ENCODE results near the gene SPON2. TPM values are rescaled to one million over a fixed set of nuclear protein-coding genes. Genes with fewer than 3 reads are reported as not detected.

The SPON2 gene
- total and polyA plus RNA-seq, 2 donors from 2014 or later = 16.7 to 116 TPM

DNA sequence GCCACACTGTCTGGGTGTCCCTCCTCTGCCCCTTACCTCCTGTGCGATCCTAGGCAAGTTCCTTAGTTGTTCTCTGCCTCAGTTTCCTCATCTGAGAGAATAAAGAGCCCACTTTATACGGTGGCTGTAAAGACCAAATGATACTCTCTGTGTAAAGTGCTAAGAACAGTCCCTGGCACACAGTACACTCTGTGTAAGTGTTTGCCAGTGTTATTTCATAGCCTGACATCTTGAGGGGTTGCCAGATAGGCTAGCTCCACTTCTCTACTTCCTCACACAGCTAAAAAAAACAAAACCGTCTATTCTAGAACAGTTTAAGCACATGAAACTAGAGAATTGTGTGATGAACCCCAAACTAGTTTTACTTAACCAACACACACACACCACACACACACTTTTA, 17.1 kb downstream of the SPON2 start:
- DNase-seq (no peak), FAIRE-seq (no peak)
- Histone ChIP-seq H3K9me3 (ENCODE audit: control insufficient read depth in 2 of 3, insufficient read depth in 1 of 3, low read length in 3 of 3) (peaks cover 0 to 15% (median 0%) of the 10 kb centered on the region in 3 donors), H3K27ac (ENCODE audit: low read depth in 2 of 2, low read length in 2 of 2) (no peak overlapping the region), H3K4me3 (ENCODE audit: low read length in 3 of 3) (no peak overlapping the region), H3K27me3 (ENCODE audit: control insufficient read depth, insufficient read depth, low read length) (no peaks in the 10 kb centered on the region), H3K36me3 (ENCODE audit: control insufficient read depth in 2 of 3, insufficient read depth in 3 of 3, low read length in 3 of 3) (no peaks in the 10 kb centered on the region), H3K9ac (ENCODE audit: low read length in 3 of 3) (no peak overlapping the region), H3K4me1 (ENCODE audit: control insufficient read depth in 2 of 3, insufficient read depth in 2 of 3, low read depth in 1 of 3, low read length in 3 of 3) (peaks cover 0 to 5% (median 0%) of the 10 kb centered on the region in 3 donors)
- intact Hi-C loops (cut with DNase I) = no loop called here
- TF ChIP-seq, protein P1, sequence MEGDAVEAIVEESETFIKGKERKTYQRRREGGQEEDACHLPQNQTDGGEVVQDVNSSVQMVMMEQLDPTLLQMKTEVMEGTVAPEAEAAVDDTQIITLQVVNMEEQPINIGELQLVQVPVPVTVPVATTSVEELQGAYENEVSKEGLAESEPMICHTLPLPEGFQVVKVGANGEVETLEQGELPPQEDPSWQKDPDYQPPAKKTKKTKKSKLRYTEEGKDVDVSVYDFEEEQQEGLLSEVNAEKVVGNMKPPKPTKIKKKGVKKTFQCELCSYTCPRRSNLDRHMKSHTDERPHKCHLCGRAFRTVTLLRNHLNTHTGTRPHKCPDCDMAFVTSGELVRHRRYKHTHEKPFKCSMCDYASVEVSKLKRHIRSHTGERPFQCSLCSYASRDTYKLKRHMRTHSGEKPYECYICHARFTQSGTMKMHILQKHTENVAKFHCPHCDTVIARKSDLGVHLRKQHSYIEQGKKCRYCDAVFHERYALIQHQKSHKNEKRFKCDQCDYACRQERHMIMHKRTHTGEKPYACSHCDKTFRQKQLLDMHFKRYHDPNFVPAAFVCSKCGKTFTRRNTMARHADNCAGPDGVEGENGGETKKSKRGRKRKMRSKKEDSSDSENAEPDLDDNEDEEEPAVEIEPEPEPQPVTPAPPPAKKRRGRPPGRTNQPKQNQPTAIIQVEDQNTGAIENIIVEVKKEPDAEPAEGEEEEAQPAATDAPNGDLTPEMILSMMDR (IDR thresholded peaks at IDR 0.05; ENCODE audit: borderline replicate concordance, extremely low read depth, insufficient read depth) = no peak

DNA sequence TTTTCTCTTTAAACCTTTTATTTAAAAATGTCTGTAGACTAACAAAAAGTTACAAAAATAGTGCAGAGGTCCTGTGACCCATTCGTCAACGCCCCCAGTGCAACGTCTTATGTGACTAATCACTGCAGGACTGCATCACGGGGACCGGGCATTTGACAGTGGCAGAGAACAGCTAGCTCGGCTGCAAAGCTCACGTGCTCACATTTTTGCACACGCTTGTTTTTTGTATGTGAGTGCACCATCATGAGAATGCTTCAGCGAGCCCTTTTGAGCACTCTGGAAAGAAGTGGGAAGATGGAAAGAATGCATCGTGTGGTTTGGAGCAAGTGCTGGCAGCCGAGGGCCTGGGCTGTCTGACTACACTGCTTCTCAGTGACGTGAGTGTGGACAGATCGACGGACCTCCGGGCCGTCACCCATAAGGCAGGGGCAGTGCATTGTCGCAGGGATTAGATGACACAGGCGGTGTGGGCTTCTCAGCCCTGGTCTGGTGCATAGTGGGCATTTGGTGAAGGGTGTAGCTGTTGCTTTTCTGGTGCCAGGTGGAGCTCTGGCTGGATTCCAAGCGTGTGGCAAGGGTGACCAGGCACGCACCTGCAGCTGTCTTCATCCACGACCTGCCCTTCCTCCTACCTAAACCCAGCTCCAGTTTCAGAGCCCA, 17.7 kb downstream of the SPON2 start:
- Histone ChIP-seq H3K9me3 (ENCODE audit: control insufficient read depth in 2 of 3, insufficient read depth in 1 of 3, low read length in 3 of 3) (peaks cover 0 to 15% (median 0%) of the 10 kb centered on the region in 3 donors), H3K36me3 (ENCODE audit: control insufficient read depth in 2 of 3, insufficient read depth in 3 of 3, low read length in 3 of 3) (no peaks in the 10 kb centered on the region), H3K4me3 (ENCODE audit: low read length in 3 of 3) (no peak overlapping the region), H3K4me1 (ENCODE audit: control insufficient read depth in 2 of 3, insufficient read depth in 2 of 3, low read depth in 1 of 3, low read length in 3 of 3) (peaks cover 0 to 5% (median 0%) of the 10 kb centered on the region in 3 donors), H3K27me3 (ENCODE audit: control insufficient read depth, insufficient read depth, low read length) (no peaks in the 10 kb centered on the region), H3K27ac (ENCODE audit: low read depth in 2 of 2, low read length in 2 of 2) (no peak overlapping the region), H3K9ac (ENCODE audit: low read length in 3 of 3) (no peak overlapping the region)
- no peak for FAIRE-seq
- no peak for DNase-seq
- intact Hi-C loops (cut with DNase I) = no loop called here
- TF ChIP-seq, protein P1 (IDR thresholded peaks at IDR 0.05; ENCODE audit: borderline replicate concordance, extremely low read depth, insufficient read depth) = no peak

DNA sequence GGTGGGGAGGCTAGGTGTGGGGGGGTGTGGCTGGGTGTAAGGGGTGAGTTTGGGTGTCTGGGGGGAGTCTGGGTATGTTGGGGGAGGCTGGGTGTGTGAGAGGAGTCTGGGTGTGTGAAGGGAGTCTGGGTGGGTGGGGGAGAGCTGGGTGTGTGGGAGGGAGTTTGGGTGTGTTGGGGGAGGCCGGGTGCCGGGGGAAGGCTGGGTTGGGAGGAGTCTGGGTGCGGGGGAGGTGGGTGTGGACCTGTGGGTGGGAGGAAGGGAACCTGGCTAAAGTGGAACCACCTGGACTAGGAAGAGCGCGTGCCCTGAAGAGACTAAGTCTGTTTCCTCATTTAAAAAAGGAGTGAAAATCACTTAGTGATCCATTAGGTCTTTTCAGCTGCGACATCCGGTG, 18.3 kb downstream of the SPON2 start:
- H3K27me3 ChIP-seq (ENCODE audit: control insufficient read depth, insufficient read depth, low read length) = no peaks in the 10 kb centered on the region
- peaks cover 0 to 15% (median 0%) of the 10 kb centered on the region in 3 donors for H3K9me3 ChIP-seq (ENCODE audit: control insufficient read depth in 2 of 3, insufficient read depth in 1 of 3, low read length in 3 of 3)
- no peak overlapping the region for H3K9ac ChIP-seq (ENCODE audit: low read length in 3 of 3)
- DNase-seq = no peak
- H3K27ac ChIP-seq (ENCODE audit: low read depth in 2 of 2, low read length in 2 of 2) = no peak overlapping the region
- H3K4me3 ChIP-seq (ENCODE audit: low read length in 3 of 3) = no peak overlapping the region
- no peak for FAIRE-seq
- intact Hi-C loops (cut with DNase I) = no loop called here
- H3K36me3 ChIP-seq (ENCODE audit: control insufficient read depth in 2 of 3, insufficient read depth in 3 of 3, low read length in 3 of 3) = no peaks in the 10 kb centered on the region
- TF ChIP-seq, protein P1 (IDR thresholded peaks at IDR 0.05; ENCODE audit: borderline replicate concordance, extremely low read depth, insufficient read depth) = no peak
- peaks cover 0 to 5% (median 0%) of the 10 kb centered on the region in 3 donors for H3K4me1 ChIP-seq (ENCODE audit: control insufficient read depth in 2 of 3, insufficient read depth in 2 of 3, low read depth in 1 of 3, low read length in 3 of 3)

Measured in kidney (tissue), 14 donors.